HL-60/S4 treated with phorbol 12-myristate 13-acetate at 8.2 ng/mL for 4 days and 3 days (cell line): ENCODE measurements around the gene MARK4.
"Not testable (repeated sequence)": the region's sequence is repeated elsewhere in the genome, so short reads cannot be mapped to it uniquely, and the experiment has no call there.

Source experiments
- in situ Hi-C: fragments of 300-500 bp; cut with MboI; formaldehyde crosslinking; loops from 2 replicates; pipeline ENCODE4 v1.15.0; 2022; ENCODE audit warnings: low sequenced_read_pairs

MARK4 gene

GRCh38 chr19:45243144-45243732, 7.8 kb upstream of the MARK4 start:
- in situ Hi-C loops: no loop called here

- in situ Hi-C loops: no loop called here
These were observed 6.8 kb upstream of the MARK4 start for GRCh38 chr19:45244133-45244794.

- in situ Hi-C loops: no loop called here
These were observed 5.7 kb upstream of the MARK4 start, which contains the start of gene EXOC3L2 for GRCh38 chr19:45245334-45245787. Gene EXOC3L2, minus strand, starts transcription at chr19:45245407. Its CDS starts 6,362 bp downstream, at chr19:45239045.

- in situ Hi-C loops: no loop called here
These were observed 5.2 kb upstream of the MARK4 start for GRCh38 chr19:45245826-45246225.

GRCh38 chr19:45247136-45247535, 3.9 kb upstream of the MARK4 start:
- in situ Hi-C loops: no loop called here

GRCh38 chr19:45249261-45250033, 1.6 kb upstream of the MARK4 start:
- in situ Hi-C loops: no loop called here

GRCh38 chr19:45250216-45250831, 747 bp upstream of the MARK4 start:
- in situ Hi-C loops: no loop called here

- in situ Hi-C loops: no loop called here
These were observed 632 bp downstream of the MARK4 start for GRCh38 chr19:45251452-45252354.

GRCh38 chr19:45253396-45254027, 2.4 kb downstream of the MARK4 start:
- in situ Hi-C loops: no loop called here

- in situ Hi-C loops: no loop called here
These were observed 3.0 kb downstream of the MARK4 start for GRCh38 chr19:45254044-45254531.

- in situ Hi-C loops: no loop called here
These were observed 4.6 kb downstream of the MARK4 start for GRCh38 chr19:45255611-45256157.

- in situ Hi-C loops: no loop called here
These were observed 5.8 kb downstream of the MARK4 start for GRCh38 chr19:45256836-45257235.

- in situ Hi-C loops: no loop called here
These were observed 7.8 kb downstream of the MARK4 start for GRCh38 chr19:45258862-45259261.

GRCh38 chr19:45262570-45262969, 11.5 kb downstream of the MARK4 start:
- in situ Hi-C loops: no loop called here

GRCh38 chr19:45263013-45263412, 11.9 kb downstream of the MARK4 start:
- in situ Hi-C loops: no loop called here

- in situ Hi-C loops: no loop called here
These were observed 13.8 kb downstream of the MARK4 start for GRCh38 chr19:45264781-45265317.

- in situ Hi-C loops: no loop called here
These were observed 14.3 kb downstream of the MARK4 start for GRCh38 chr19:45265375-45265774.

- in situ Hi-C loops: no loop called here
These were observed 16.2 kb downstream of the MARK4 start for GRCh38 chr19:45267296-45267695.

GRCh38 chr19:45269939-45270338, 18.9 kb downstream of the MARK4 start:
- in situ Hi-C loops: not testable (repeated sequence)
